GM12878 (cell line): ENCODE results near the gene CPSF4.

Experiments used
- ATF2 ChIP-seq: IDR thresholded peaks from 2 replicates; pipeline ENCODE4 v1.6.1; 2012; ENCODE audit warnings: low read length, inconsistent platforms
- BHLHE40 ChIP-seq, 2 experiments: fragments of 450-650 bp in 1 of 2; IDR thresholded peaks; 2 replicates each; pipeline ENCODE4 v1.6.1; 2011 to 2017; ENCODE audit warnings: low read depth in 2 of 2, borderline replicate concordance in 1 of 2, improper control_type of control experiment in 1 of 2, low read length in 1 of 2, mild to moderate bottlenecking in 1 of 2
- CTCF ChIP-seq, 3 experiments: IDR thresholded peaks in 2 of 3; conservative IDR thresholded peaks in 1 of 3; 2 replicates each; pipeline ENCODE4 v1.5.1; 2011; ENCODE audit warnings: low read depth in 3 of 3, low read length in 3 of 3, mild to moderate bottlenecking in 3 of 3, control low read depth in 2 of 3, moderate library complexity in 2 of 3, inconsistent platforms in 1 of 3, mixed read lengths in 1 of 3; ENCODE audit not compliant: control insufficient read depth in 2 of 3, insufficient read depth in 1 of 3; ENCODE audit errors: extremely low read depth in 1 of 3
- MAX ChIP-seq: IDR thresholded peaks from 2 replicates; pipeline ENCODE4 v1.6.1; 2012; ENCODE audit warnings: low read depth, low read length, improper control_type of control experiment
- MXI1 ChIP-seq: fragments of 150-350 bp; IDR thresholded peaks from 2 replicates; pipeline ENCODE4 v1.6.1; 2011; ENCODE audit warnings: low read depth, mild to moderate bottlenecking, inconsistent platforms, low read length, improper control_type of control experiment
- MYC ChIP-seq: IDR thresholded peaks from 2 replicates; pipeline ENCODE4 v1.6.1; 2011; ENCODE audit warnings: mild to moderate bottlenecking, low read length, moderate library complexity, inconsistent platforms; ENCODE audit not compliant: insufficient read depth, insufficient replicate concordance, insufficient read length, severe bottlenecking
- NR2C2 ChIP-seq: IDR thresholded peaks from 2 replicates; pipeline ENCODE4 v1.6.1; 2011; ENCODE audit warnings: borderline replicate concordance, low read depth; ENCODE audit not compliant: control insufficient read depth, insufficient read length
- POLR2A ChIP-seq: IDR thresholded peaks from 2 replicates; pipeline ENCODE4 v1.6.1; 2011; ENCODE audit warnings: low read depth, mild to moderate bottlenecking, low read length
- RCOR1 ChIP-seq: conservative IDR thresholded peaks from 2 replicates; pipeline ENCODE4 v1.6.1; 2012; ENCODE audit warnings: low read depth, low read length, improper control_type of control experiment
- RFX5 ChIP-seq: IDR thresholded peaks from 2 replicates; pipeline ENCODE4 v1.6.1; 2011; ENCODE audit warnings: low read depth, low read length, improper control_type of control experiment
- TBL1XR1 ChIP-seq: IDR thresholded peaks from 2 replicates; pipeline ENCODE4 v1.6.1; 2012; ENCODE audit warnings: low read depth, low read length, improper control_type of control experiment

- TF ChIP-seq MYC (no peak), MAX (no peak), MXI1 (no peak), CTCF (IDR thresholded peaks at IDR 0.05 in 2 of 3, conservative IDR thresholded peaks at IDR 0.05 in 1 of 3; ENCODE audit: control insufficient read depth in 2 of 3, extremely low read depth in 1 of 3, insufficient read depth in 1 of 3, low read depth in 3 of 3, low read length in 3 of 3) (no peak), BHLHE40 (IDR thresholded peaks at IDR 0.05; ENCODE audit: borderline replicate concordance in 1 of 2, low read depth in 2 of 2, low read length in 1 of 2) (no peak), ATF2 (no peak), POLR2A (no peak), RFX5 (no peak), RCOR1 (no peak), TBL1XR1 (no peak), NR2C2 (no peak)
These were observed 30.8 kb upstream of the CPSF4 start for GRCh38 chr7:99407872-99408378.
